Measurements from ENCODE around the gene SLC7A6OS.
A peak's percentile ranks its signal among the peaks of the same experiment; 100 is the strongest.
"Not testable (repeated sequence)": the region's sequence is repeated elsewhere in the genome, so short reads cannot be mapped to it uniquely, and the experiment has no call there.

The SLC7A6OS gene

DNA sequence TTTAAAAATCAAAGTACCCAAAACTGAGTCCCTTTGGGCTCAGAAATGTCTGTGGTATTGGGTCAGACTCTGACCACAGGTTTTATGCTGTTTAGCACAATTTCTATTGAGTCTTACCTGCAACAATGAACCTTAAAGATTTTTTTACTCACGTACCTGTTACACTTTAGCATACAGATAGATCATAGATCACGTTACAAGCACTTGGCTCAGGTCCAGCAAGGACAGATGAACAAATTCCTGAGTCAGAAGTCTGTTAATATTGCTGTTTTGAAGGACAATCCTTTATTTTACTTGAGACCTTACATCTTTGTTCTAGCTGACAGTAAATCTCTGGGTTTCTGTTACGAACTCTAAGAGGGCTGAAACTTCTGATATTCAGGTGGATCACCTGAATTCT, 12.8 kb downstream of the SLC7A6OS start:
- DNase-seq = no peak

GRCh38 chr16:68296693-68297092, 14.1 kb downstream of the SLC7A6OS start:
- DNase-seq = no peak

GRCh38 chr16:68296291-68296690, 14.5 kb downstream of the SLC7A6OS start:
- DNase-seq = no peak

- DNase-seq = no peak
Measured at GRCh38 chr16:68292425-68292824, 18.3 kb downstream of the SLC7A6OS start.

- DNase-seq = no peak
Measured at GRCh38 chr16:68291227-68291626, 19.5 kb downstream of the SLC7A6OS start.

- DNase-seq = no peak
Measured at GRCh38 chr16:68290450-68290849, 20.3 kb downstream of the SLC7A6OS start.

DNA sequence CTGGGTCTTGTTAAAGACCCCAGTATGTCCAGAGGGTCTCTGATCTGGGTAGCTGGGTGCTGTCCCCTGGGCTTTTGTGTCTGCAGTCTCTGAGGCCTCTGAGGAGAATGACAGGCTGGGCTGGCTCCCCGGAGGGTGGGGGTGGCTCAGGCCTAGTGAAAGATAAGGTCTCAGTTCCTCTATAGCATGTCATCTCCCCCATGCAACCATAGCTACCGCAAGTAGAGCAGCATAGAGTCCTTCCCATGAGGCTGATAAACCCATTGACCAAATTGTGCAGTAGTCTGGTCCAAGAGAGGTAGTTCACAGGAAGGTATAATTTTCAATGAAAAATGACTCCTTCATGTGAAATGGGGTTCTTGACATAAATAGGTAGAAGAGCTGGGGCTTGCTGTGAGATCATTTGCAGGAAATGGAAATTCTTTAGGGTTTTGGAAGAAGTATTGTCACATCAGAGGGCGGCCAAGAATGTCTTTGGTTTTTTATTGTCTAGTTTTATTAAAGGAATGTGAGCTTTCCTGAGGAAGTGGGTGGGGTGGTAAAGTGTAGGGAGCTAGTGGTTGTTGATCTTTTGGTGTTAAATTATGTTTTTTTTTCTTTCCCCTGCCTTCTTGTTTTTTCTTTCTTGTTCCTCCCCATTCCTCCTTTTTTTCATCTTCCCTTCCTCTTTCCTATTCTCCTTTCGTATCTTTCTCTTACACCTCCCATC, 21.0 kb downstream of the SLC7A6OS start:
- no peak for DNase-seq

- DNase-seq = no peak
Measured at GRCh38 chr16:68289202-68289601, 21.5 kb downstream of the SLC7A6OS start.

- not testable (repeated sequence) for DNase-seq
Measured at GRCh38 chr16:68288796-68289195, 21.9 kb downstream of the SLC7A6OS start.

DNA sequence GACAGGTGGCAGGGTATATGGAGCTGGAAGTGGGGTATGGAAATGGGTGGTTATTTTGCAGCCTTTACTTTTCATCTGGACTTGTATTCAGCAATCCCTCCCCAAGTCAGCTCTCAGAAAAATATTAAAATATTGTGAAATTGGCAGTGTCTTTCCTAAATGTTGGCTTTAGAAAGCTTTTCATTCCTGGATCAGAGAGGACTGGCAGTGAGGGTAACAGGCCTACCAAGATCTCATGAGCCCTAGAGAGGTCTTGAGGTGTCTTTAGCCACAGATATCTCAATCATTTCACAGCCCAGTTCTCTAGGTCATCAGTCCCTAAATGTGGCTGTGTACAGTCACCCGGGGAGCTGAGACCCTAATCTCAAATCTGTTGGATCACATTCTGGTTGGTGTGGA, 22.5 kb downstream of the SLC7A6OS start:
- DNase-seq = no peak

GRCh38 chr16:68287276-68288251, 23.2 kb downstream of the SLC7A6OS start:
- DNase-seq = no peak

- no peak for DNase-seq
Measured at GRCh38 chr16:68286153-68287074, 24.3 kb downstream of the SLC7A6OS start.

DNA sequence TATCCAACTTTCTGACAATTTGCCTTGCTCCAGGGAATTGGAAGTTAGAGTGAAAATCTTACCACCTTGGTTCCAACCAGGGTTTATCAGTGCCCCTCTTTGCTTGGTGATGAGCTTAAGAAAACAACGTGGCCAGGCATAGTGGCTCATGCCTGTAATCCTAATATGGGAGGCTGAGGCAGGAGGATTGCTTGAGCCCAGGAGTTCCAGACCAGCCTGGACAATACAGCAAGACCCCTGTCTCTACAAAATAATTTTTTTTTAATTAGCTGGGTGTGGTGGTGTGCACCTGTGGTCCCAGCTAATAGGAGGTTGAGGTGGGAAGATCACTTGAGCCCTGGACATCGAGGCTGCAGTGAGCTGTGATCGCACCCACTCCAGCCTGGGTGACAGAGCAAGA, 25.1 kb downstream of the SLC7A6OS start:
- no peak for DNase-seq

DNA sequence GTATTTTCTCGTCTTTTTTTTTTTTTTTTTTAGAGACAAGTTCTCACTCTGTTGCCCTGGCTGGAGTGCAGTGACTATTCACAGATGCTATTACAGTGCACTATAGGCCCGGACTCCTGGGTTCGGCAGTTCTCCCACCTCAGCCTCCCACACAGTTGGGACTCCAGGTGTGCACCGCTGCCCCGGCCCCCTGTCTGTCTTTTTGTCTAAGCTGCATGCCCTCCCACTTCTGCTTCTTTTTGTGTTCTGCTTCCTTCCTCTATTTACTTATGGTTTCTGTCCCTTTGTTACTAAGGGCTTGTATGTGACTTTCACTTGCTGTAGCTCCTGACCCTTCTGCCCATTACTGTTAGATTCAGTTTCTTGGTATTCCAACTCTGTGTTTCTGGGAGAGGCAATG, 25.9 kb downstream of the SLC7A6OS start:
- DNase-seq = peak; percentile 28

GRCh38 chr16:68283801-68284598, 26.7 kb downstream of the SLC7A6OS start:
- no peak for DNase-seq

- no peak for DNase-seq
Measured at GRCh38 chr16:68283346-68283745, 27.4 kb downstream of the SLC7A6OS start.

GRCh38 chr16:68282064-68282452, 28.7 kb downstream of the SLC7A6OS start:
- no peak for DNase-seq

- DNase-seq = no peak
Measured at GRCh38 chr16:68281368-68282063, 29.2 kb downstream of the SLC7A6OS start.

- DNase-seq = no peak
Measured at GRCh38 chr16:68279726-68280558, 30.8 kb downstream of the SLC7A6OS start.

- DNase-seq = no peak
Measured at GRCh38 chr16:68276223-68276622, 34.5 kb downstream of the SLC7A6OS start.
